Tibial artery (tissue), 4 donors: ENCODE results near the gene TGM2.

ENCODE experiments used
- DNase-seq, 2 donors: peaks; one replicate each; pipeline ENCODE4 v3.0.0-alpha.2; 2019
- H3K27ac ChIP-seq, 2 donors: fragments of 200-600 bp; sonication (generic) in 1 of 2; 1 replicate in 1 of 2; 2 replicates in 1 of 2; pipeline ENCODE4 v1.5.1; 2018 to 2019; ENCODE audit warnings: mild to moderate bottlenecking in 1 of 2
- H3K27me3 ChIP-seq, 2 donors: fragments of 200-600 bp; sonication (generic) in 1 of 2; one replicate each; pipeline versions ENCODE4 v1.5.1 to v1.6.0; 2016 to 2019
- H3K36me3 ChIP-seq, 3 donors: fragments of 200-600 bp; sonication (generic) in 2 of 3; one replicate each; pipeline ENCODE4 v1.5.1; 2016 to 2019; ENCODE audit warnings: mild to moderate bottlenecking in 2 of 3
- H3K4me1 ChIP-seq, 4 donors: fragments of 200-600 bp; sonication (generic) in 2 of 4; 1 replicate in 3 of 4; 2 replicates in 1 of 4; pipeline ENCODE4 v1.5.1; 2016 to 2019
- H3K4me3 ChIP-seq, 2 donors: fragments of 200-600 bp; sonication (generic) in 1 of 2; 1 replicate in 1 of 2; 2 replicates in 1 of 2; pipeline ENCODE4 v1.5.1; 2018 to 2019; ENCODE audit warnings: mild to moderate bottlenecking in 2 of 2
- H3K9me3 ChIP-seq, 3 donors: fragments of 200-600 bp; sonication (generic) in 1 of 3; one replicate each; pipeline ENCODE4 v1.5.1; 2016 to 2019
- intact Hi-C: fragments of 100-400 bp; cut with DNase I; formaldehyde crosslinking; loops from one replicate; pipeline ENCODE4 v1.15.0; 2023; ENCODE audit warnings: low total_unique reads
- TF ChIP-seq, protein P1 (sequence below), 2 experiments: fragments of 200-600 bp in 1 of 2; fragments of 450-650 bp in 1 of 2; IDR thresholded peaks; one replicate each; pipeline ENCODE4 v1.5.1; 2017 to 2019; ENCODE audit warnings: antibody characterized with exemption in 2 of 2, mild to moderate bottlenecking in 1 of 2, moderate library complexity in 1 of 2

TGM2 gene

DNA sequence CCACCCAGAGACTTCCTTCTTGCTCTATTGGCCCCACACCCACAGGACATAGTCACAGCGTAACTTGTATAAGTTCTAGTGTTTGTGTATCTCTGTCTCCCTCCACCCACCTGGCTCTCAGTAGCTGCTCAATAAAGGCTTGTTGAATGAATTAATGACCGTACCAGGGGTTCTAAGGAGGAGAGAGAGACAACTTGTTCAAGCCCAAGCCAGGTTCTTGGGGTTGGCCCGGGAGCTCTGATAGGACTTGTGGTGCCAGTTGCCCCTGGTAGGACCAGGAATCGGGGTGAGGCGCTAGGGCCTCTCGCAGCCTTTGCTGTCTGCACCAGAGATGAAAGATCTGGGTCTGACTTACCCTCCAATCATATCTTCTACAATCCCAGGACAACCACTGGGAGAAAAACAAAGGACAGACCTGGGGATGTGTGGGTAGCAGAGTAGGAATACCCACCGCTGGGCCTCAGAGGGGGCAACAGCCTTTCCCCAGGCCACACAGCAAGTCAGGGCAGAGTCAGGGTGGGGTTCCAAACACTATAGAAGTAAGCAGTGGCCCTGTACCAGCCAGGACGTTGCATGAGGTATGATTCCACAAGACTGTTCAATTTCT is 5.3 kb upstream of the TGM2 start:
- no peaks in the 10 kb centered on the region for H3K27me3 ChIP-seq
- H3K4me3 ChIP-seq = no peak overlapping the region
- peak in 1 of 2 donors; percentile 58 for DNase-seq
- H3K9me3 ChIP-seq = no peaks in the 10 kb centered on the region
- H3K27ac ChIP-seq = peak overlapping the region; percentile 84 to 89
- intact Hi-C loops = loop anchor here (5.0 kb wide), 1 partner anchor 47 kb away; no protein-coding TSS in a partner anchor
- no peaks in the 10 kb centered on the region for H3K36me3 ChIP-seq
- TF ChIP-seq, protein P1, sequence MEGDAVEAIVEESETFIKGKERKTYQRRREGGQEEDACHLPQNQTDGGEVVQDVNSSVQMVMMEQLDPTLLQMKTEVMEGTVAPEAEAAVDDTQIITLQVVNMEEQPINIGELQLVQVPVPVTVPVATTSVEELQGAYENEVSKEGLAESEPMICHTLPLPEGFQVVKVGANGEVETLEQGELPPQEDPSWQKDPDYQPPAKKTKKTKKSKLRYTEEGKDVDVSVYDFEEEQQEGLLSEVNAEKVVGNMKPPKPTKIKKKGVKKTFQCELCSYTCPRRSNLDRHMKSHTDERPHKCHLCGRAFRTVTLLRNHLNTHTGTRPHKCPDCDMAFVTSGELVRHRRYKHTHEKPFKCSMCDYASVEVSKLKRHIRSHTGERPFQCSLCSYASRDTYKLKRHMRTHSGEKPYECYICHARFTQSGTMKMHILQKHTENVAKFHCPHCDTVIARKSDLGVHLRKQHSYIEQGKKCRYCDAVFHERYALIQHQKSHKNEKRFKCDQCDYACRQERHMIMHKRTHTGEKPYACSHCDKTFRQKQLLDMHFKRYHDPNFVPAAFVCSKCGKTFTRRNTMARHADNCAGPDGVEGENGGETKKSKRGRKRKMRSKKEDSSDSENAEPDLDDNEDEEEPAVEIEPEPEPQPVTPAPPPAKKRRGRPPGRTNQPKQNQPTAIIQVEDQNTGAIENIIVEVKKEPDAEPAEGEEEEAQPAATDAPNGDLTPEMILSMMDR (IDR thresholded peaks at IDR 0.05) = no peak
- H3K4me1 ChIP-seq = peaks cover 0 to 83% (median 66%) of the 10 kb centered on the region in 4 donors

DNA sequence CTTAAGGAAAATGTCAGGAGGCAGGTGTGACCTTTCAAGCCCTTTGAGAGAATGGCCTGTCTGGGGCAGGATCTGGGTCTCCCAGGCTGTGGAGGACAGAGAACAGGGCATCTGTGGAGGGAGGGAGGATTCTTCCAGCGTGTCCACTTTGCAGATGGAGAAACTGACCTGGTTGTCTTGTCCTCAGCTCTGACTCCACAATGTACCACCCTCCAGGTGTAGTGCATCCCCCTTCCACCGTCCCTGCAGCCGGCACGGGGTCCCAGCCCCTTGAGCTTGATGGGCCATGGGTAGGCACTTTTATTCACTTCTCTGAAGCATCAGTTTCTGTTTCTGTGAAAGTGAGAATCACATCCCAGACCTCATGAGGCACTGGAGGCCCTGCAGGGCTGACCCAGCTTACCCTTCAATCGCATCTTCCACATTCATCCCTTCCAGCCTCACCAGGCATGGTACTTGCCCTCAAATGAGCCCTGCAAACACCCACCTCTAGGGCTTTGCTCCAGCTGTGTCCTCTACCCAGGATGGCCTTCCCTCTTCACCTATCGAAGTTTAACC is 4.6 kb upstream of the TGM2 start:
- intact Hi-C loops = loop anchor here (5.0 kb wide), 2 partner anchors 48 to 97 kb away; no protein-coding TSS in a partner anchor
- TF ChIP-seq, protein P1 (IDR thresholded peaks at IDR 0.05) = no peak
- peaks cover 0 to 83% (median 68%) of the 10 kb centered on the region in 4 donors for H3K4me1 ChIP-seq
- DNase-seq = peak in 1 of 2 donors; percentile 56
- no peak overlapping the region for H3K4me3 ChIP-seq
- H3K27ac ChIP-seq = peak overlapping the region; percentile 84 to 89
- H3K9me3 ChIP-seq = no peaks in the 10 kb centered on the region
- H3K36me3 ChIP-seq = no peaks in the 10 kb centered on the region
- no peaks in the 10 kb centered on the region for H3K27me3 ChIP-seq

DNA sequence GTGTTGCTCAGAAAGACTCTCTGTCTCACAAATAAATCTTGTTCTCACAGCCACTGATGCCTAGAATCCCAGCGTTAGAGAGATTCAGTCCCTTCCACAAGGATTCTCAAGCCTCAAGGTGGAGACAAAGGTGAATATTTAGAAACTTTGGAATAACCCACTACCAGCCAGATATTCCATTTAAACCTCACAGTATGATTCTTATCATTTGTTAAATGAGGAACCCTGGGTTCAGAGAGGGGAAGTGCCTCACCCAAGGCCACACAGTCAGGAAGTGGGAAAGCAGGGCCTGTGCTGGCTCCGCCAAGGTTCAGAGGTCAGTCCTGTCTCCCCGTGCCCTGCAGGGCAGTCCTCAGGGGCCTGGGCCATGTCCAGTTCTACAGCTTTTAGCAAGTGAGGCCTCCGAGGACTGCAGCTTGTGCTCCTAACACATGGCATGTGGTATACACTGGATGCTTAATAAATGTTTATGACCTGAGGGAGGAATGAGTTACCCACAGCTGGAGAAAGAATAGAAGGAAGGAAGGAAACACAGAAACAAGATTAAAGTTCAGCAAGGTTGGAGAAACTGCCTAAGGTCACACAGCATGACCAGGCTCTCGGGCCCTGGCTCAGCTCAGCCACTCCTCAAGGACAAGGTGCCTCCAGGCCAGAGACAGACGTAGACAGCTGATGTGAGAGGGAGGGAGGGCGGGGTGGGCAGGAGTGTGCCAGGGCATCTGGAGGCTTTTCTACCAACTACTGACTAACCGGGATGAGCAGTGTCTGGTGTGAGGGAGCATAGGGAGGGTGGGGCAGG is 3.9 kb upstream of the TGM2 start:
- peaks cover 0 to 90% (median 68%) of the 10 kb centered on the region in 4 donors for H3K4me1 ChIP-seq
- H3K9me3 ChIP-seq = no peaks in the 10 kb centered on the region
- peak in 1 of 2 donors; percentile 68 for DNase-seq
- intact Hi-C loops = loop anchor here (5.0 kb wide), 1 partner anchor 97 kb away; no protein-coding TSS in a partner anchor
- peak overlapping the region; percentile 84 to 89 for H3K27ac ChIP-seq
- no peaks in the 10 kb centered on the region for H3K36me3 ChIP-seq
- no peaks in the 10 kb centered on the region for H3K27me3 ChIP-seq
- TF ChIP-seq, protein P1 (IDR thresholded peaks at IDR 0.05) = no peak
- H3K4me3 ChIP-seq = no peak overlapping the region

DNA sequence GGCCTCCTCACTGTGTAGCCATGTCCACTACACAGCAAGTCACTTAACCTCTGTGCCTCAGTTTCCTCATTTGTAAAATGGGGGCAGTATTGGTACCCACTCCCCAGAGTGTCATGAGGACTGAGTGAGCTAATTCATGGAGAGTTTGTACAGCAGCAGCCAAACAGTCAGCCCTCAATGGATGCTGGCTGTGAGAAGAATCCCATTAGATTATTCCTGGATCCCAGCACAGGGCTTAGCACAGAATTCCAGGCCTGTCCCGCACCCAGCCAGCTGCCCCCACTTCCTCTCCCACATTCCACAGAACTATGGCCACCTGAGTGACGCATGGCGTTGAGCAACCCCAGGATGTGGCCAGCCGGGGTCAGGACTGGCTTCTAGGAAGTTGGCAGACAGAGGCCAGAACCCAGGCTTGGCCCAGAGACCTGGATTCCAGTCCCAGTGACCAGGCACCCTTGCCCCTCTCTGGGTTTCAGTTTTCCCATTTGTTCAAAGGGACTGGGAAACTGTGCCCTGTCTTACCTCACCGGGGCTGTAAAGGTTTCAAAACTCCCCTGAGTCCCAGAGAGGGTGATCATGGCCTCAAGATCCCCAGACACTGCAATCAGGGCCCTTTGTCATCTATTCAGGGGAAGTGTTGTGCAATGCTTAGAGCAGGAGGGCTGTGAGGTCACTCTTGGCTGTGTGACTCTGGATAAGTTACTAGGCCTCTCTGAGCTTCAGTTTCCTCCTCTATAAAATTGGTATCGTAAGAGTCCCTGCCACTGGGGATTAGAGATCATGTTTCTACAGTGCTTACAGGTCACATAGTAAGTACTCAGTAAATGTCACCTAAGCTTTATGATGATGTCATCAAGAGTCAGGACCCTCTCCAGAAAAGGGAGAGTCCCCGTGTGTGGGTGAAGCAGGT is 3.0 kb upstream of the TGM2 start:
- H3K4me3 ChIP-seq = no peak overlapping the region
- intact Hi-C loops = loop anchor here (5.0 kb wide), 1 partner anchor 96 kb away; no protein-coding TSS in a partner anchor
- H3K27ac ChIP-seq = peak overlapping the region; percentile 84 to 89
- no peaks in the 10 kb centered on the region for H3K27me3 ChIP-seq
- no peaks in the 10 kb centered on the region for H3K36me3 ChIP-seq
- TF ChIP-seq, protein P1 (IDR thresholded peaks at IDR 0.05) = no peak
- peaks cover 0 to 90% (median 62%) of the 10 kb centered on the region in 4 donors for H3K4me1 ChIP-seq
- no peaks in the 10 kb centered on the region for H3K9me3 ChIP-seq
- peak; percentile 86 to 96 for DNase-seq
